HG02973 (cell line): ENCODE results near the gene SLC29A3.
"Not testable (repeated sequence)": the region's sequence is repeated elsewhere in the genome, so short reads cannot be mapped to it uniquely, and the experiment has no call there.

ENCODE experiments used
- ATAC-seq: cut with Tn5 transposase; IDR thresholded peaks from one replicate; pipeline ENCODE4 v1.9.1; 2021; ENCODE audit warnings: moderate library complexity; ENCODE audit not compliant: unreplicated experiment

Gene SLC29A3

DNA sequence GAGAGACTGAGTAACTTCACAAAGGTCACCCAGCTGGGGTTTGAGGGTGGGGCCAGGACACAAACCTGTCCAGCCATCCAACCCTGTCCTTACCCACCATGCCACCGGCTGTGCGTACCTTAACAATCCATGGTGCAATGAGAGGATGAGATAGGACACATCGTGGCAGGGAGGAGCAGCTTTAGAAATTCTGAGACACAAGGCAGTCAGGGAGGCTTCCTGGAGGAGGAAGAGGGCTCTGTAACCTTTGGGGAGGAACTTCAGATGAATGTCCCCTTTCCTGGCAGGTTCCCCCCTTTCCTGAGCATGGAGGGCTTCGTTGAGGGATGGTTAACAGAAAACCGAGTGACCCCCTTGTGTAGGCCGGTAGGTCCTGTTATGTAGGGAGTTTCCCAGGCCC lies 35.6 kb upstream of the SLC29A3 start:
- ATAC-seq: no peak

DNA sequence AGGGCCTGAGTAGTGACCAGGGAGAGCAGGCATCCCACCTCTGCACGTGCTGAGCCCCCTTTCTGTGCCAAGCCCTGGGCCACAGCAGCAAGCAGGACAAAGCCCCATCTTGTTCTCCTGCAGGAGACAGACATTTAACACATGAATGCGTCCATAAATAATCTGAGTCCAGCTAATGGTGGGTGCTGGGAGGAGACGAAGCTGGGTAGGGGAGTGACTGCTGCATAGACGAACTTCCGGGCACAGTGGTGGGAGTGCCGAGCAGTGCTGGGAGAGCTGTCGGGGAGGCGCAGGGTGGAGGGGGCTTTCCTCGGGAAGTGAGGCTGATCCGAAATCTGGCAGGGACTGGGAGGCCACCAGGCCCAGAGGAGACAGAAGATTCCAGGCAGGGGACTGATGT lies 35.2 kb upstream of the SLC29A3 start:
- no peak for ATAC-seq

- no peak for ATAC-seq
These were observed 34.4 kb upstream of the SLC29A3 start for GRCh38 chr10:71284544-71285179.

DNA sequence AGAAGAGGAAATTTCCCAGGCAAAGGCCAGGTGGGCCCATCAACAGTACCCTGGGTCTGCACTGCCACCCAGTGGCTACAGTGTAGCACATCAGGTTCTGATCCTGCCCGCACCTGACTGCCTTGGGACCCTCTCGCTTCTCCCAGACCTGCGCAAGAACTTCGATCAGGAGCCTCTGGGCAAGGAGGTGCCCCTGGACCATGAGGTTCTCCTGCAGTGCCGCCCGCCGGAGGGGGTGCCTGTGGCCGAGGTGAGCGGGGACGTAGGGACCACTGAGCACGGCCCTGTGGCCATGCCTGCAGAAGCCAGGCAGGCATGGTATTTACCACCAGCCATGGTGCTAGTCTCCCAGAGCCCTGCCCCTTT lies 33.9 kb upstream of the SLC29A3 start:
- ATAC-seq: no peak

- no peak for ATAC-seq
These were observed 33.1 kb upstream of the SLC29A3 start for GRCh38 chr10:71285986-71286385.

DNA sequence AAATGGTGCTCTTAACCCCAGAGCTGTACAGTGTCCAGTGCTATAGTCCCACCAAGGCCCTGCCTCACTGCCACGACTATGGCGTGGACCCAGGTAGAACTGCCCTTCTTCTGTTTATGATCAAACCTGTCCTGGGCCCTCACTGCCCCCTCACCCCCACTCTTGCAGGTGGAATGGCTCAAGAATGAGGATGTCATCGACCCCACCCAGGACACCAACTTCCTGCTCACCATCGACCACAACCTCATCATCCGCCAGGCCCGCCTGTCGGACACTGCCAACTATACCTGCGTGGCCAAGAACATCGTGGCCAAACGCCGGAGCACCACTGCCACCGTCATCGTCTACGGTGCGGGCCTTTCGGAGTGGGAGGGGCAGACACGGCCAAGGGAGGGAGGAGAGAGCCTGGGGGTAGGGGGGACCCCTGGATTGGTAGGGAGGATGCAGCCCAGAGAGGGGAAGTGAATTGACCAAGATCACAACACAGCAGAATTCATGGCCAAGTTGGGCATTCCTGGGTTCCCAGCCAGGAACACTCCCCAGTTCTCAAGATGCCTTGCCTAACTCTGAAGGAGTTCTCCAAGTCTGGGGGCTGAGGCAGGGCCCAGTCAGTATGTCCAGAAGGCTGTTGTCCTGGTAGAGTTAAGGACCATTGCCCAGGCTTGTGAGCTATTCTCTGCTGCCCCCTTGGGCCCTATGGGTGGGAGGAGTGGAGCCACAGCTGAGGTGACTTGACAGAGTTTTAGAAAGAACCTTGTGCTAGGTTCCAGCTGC lies 32.4 kb upstream of the SLC29A3 start:
- no peak for ATAC-seq

GRCh38 chr10:71287456-71287855 lies 31.6 kb upstream of the SLC29A3 start:
- no peak for ATAC-seq

DNA sequence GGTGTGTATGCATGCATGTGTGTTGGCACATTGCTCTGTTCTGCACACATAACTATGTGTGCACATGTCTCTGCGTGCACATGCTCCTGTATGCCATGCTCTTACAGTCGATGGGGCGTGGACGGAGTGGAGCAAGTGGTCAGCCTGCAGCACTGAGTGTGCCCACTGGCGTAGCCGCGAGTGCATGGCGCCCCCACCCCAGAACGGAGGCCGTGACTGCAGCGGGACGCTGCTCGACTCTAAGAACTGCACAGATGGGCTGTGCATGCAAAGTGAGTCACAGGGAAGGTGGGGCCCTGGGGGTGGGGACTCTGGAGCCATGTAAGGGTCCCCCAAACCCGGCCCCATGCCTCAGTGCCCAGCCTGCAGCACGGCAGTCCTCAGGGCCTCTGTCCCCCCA lies 30.6 kb upstream of the SLC29A3 start:
- ATAC-seq: no peak

DNA sequence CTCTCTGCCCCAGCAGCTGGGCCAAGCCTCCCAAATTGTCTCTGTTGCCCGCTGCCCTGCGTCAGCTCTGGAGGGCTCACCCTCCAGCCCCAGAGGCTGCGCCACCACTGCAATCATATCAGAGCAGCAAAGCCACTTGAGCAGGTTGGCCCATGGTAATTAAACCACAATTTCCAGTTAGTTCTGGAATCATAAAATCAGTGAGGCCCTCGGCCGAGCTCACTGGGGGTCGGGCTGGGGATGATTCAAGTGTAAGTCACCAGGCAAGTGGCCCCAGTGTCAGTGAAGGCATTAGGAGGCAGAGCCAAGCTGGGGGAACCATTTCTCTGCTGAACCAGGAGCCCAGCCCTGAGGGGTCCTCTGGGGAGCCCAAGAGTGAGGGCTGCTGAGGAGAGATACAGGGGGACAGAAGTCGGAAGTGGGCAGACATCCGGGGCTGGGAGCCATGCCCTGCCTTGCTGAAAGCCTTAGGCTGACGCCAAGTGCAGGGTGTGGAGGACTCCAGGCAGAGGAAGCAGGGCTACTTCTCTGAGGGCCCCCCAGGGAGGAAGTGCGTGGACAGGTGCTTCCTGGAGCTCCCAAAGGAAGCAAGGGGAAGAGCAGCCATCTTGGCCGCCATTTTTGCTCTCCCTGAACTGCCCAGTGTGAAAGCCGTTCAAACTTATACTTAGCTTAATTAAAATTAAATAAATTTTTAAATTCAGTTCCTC lies 29.5 kb upstream of the SLC29A3 start:
- ATAC-seq: no peak

DNA sequence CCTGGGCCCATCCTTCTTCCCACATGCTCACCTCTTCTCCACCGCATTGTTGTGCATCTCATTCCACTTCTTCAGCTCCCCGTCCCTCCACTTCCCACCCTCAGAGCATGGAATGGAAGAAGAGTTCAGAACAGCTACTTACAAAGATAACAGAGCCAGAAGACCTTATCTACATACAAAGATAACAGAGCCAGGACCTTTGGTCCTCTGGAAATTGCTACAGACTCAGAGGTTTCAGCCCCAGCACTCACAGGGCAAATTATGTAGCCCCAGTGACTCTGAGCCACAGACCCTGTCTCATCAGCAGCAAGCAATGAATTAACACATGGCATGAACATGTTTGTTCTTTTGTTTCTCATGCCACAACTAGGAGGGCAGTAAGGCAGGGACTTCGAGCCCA lies 28.7 kb upstream of the SLC29A3 start:
- no peak for ATAC-seq

- ATAC-seq: no peak
These were observed 28.1 kb upstream of the SLC29A3 start for GRCh38 chr10:71290806-71291527.

DNA sequence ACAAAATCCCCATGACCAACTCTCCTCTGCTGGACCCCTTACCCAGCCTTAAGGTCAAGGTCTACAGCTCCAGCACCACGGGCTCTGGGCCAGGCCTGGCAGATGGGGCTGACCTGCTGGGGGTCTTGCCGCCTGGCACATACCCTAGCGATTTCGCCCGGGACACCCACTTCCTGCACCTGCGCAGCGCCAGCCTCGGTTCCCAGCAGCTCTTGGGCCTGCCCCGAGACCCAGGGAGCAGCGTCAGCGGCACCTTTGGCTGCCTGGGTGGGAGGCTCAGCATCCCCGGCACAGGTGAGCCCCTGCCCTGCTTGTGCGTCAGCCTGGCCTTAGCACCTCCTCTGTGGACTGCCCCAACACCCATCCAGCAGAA lies 27.5 kb upstream of the SLC29A3 start:
- ATAC-seq: no peak

GRCh38 chr10:71292624-71293445 lies 26.2 kb upstream of the SLC29A3 start:
- ATAC-seq: no peak

DNA sequence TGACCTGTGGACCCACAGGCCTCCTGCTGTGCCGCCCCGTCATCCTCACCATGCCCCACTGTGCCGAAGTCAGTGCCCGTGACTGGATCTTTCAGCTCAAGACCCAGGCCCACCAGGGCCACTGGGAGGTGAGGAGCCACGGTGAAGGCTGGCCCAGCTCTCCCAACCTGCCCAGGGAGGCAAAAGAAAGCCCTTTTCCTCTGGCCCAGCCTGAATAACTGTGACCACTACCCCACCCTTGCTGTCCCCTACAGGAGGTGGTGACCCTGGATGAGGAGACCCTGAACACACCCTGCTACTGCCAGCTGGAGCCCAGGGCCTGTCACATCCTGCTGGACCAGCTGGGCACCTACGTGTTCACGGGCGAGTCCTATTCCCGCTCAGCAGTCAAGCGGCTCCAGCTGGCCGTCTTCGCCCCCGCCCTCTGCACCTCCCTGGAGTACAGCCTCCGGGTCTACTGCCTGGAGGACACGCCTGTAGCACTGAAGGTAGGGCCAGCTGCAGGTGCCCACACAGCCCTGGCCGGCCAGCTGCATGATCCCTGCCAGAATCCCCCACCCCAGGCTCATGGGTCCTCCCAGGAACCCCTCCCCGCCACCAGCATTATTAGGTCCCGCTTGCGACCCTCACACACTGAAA lies 25.5 kb upstream of the SLC29A3 start:
- no peak for ATAC-seq

DNA sequence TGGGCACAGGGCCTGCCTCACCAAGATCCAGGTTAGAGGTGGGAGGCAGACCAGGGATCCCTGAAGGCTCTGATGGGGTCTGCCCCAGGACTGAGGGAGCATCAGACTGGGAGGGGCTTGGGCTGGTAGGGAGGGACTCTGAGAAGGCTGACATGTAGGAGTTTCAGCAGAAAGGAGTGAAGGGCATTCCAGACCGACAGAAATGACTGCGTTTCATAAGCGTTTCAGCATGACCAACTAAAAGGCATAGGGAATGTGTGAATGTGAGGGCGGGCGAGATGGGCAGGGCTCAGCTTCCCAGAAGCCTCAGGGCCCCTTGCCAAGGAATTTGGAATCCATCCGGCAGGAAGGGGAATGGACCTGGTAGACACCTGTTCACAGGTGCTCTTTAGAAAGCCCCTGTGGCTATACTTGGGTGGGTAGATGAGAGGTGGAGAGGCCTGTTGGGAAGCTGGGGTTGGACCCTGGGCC lies 24.9 kb upstream of the SLC29A3 start:
- no peak for ATAC-seq

DNA sequence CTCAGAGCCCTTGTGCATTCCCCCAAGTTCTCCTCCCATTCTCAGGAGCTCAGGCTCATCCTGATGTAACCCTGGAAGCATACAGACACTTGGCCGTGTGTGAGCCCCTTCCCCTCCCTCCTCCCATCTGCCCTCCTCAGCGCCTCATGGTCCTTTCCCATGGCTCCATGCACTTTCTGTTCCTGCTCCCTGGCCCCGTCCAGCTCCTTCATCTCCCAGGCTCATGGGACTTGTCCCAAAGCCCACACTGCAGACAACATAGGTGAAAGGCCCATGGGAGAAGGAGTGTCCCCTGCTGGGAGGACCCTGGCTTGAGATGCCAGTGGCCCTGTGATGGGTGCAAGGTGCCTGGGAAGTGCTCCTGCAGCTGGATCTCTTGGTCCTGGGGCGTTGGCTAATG lies 24.2 kb upstream of the SLC29A3 start:
- no peak for ATAC-seq

GRCh38 chr10:71295641-71296040 lies 23.4 kb upstream of the SLC29A3 start:
- ATAC-seq: no peak

DNA sequence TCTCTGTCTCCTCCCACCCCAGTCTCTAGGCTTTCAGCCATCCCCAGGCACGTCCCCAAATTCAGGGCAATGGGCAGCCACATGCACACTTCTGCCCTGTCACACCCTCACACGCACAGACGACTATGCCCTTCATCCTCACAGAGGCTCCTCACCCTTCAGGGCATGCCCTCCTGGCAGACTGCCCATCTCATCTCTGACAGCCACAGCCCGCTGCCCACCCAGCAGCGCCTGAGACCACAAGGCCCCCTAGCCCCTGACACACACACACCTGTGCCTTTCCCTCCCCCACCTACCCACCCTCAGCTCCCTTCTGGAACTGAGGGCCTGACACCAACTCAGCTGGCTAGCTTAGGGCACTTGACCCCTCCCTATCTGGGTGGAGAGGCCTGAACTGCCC lies 23.0 kb upstream of the SLC29A3 start:
- no peak for ATAC-seq

GRCh38 chr10:71296811-71297210 lies 22.2 kb upstream of the SLC29A3 start:
- not testable (repeated sequence) for ATAC-seq

- no peak for ATAC-seq
These were observed 21.7 kb upstream of the SLC29A3 start for GRCh38 chr10:71297343-71297742.
